HEK293 (cell line): ENCODE measurements around the gene MARK2.

ENCODE experiments used
- CTCF ChIA-PET: fragments of 350-600 bp; formaldehyde crosslinking; extraction: SDS; loops from one replicate; lab custom pipeline; 2021; ENCODE audit warnings: antibody characterized with exemption; lab: Yijun Ruan, JAX
- POLR2A ChIA-PET: fragments of 300-600 bp; formaldehyde crosslinking; extraction: SDS; loops from one replicate; lab custom pipeline; 2020; ENCODE audit warnings: antibody characterized with exemption, inconsistent platforms; lab: Yijun Ruan, JAX
- H3K27ac ChIP-seq: fragments of 200-500 bp; sonication (Bioruptor generic); 2 replicates; pipeline ENCODE4 v1.5.1; 2014; ENCODE audit warnings: low read depth, low read length, control low read depth, inconsistent platforms; ENCODE audit errors: extremely low read depth
- H3K36me3 ChIP-seq, 2 experiments: fragments of 200-500 bp in 1 of 2; sonication (Bioruptor generic) in 1 of 2; 1 replicate in 1 of 2; 2 replicates in 1 of 2; pipeline ENCODE4 v1.5.1; 2014 to 2017; ENCODE audit warnings: inconsistent platforms in 2 of 2, low read length in 2 of 2; ENCODE audit not compliant: control insufficient read depth in 2 of 2, insufficient read depth in 1 of 2
- H3K4me1 ChIP-seq: fragments of 200-500 bp; sonication (Bioruptor generic); 2 replicates; pipeline ENCODE4 v1.5.1; 2014; ENCODE audit warnings: mild to moderate bottlenecking, low read length, inconsistent platforms; ENCODE audit not compliant: control insufficient read depth, insufficient read depth
- H3K4me3 ChIP-seq: 2 replicates; pipeline ENCODE4 v1.5.1; 2011; ENCODE audit warnings: low read depth, mild to moderate bottlenecking, control low read depth, low read length, moderate library complexity
- H3K9me3 ChIP-seq: fragments of 200-500 bp; sonication (Bioruptor generic); 2 replicates; pipeline ENCODE4 v1.5.1; 2014; ENCODE audit warnings: low read depth, low read length, inconsistent platforms; ENCODE audit not compliant: control insufficient read depth, insufficient read depth
- EGR2 ChIP-seq: fragments of 450-650 bp; formaldehyde crosslinking; IDR thresholded peaks from 2 replicates; pipeline ENCODE4 v1.5.1; 2016; ENCODE audit warnings: low read depth, missing biosample characterization, missing genetic modification characterization
- GLIS1 ChIP-seq: fragments of 450-650 bp; formaldehyde crosslinking; IDR thresholded peaks from 2 replicates; pipeline ENCODE4 v1.5.1; 2016; ENCODE audit warnings: missing biosample characterization, missing genetic modification characterization
- KLF7 ChIP-seq: fragments of 450-650 bp; formaldehyde crosslinking; IDR thresholded peaks from 2 replicates; pipeline ENCODE4 v1.5.1; 2016; ENCODE audit warnings: missing biosample characterization, missing genetic modification characterization, borderline replicate concordance
- PATZ1 ChIP-seq: fragments of 450-650 bp; formaldehyde crosslinking; IDR thresholded peaks from 2 replicates; pipeline ENCODE4 v1.5.1; 2016; ENCODE audit warnings: missing biosample characterization, missing genetic modification characterization
- YY2 ChIP-seq: fragments of 450-650 bp; formaldehyde crosslinking; IDR thresholded peaks from 2 replicates; pipeline ENCODE4 v1.5.1; 2016; ENCODE audit warnings: missing biosample characterization, missing genetic modification characterization
- ZBTB17 ChIP-seq: fragments of 450-650 bp; formaldehyde crosslinking; IDR thresholded peaks from 2 replicates; pipeline ENCODE4 v1.5.1; 2016; ENCODE audit warnings: missing biosample characterization, missing genetic modification characterization
- ZBTB8A ChIP-seq: fragments of 450-650 bp; formaldehyde crosslinking; IDR thresholded peaks from 2 replicates; pipeline ENCODE4 v1.5.1; 2016; ENCODE audit warnings: missing biosample characterization, missing genetic modification characterization
- ZFHX2 ChIP-seq: fragments of 450-650 bp; formaldehyde crosslinking; conservative IDR thresholded peaks from 2 replicates; pipeline ENCODE4 v1.5.1; 2016; ENCODE audit warnings: missing biosample characterization, missing genetic modification characterization
- ZNF132 ChIP-seq: fragments of 450-650 bp; formaldehyde crosslinking; IDR thresholded peaks from 2 replicates; pipeline ENCODE4 v1.5.1; 2017; ENCODE audit warnings: missing biosample characterization, missing genetic modification characterization, borderline replicate concordance
- ZNF221 ChIP-seq: fragments of 450-650 bp; formaldehyde crosslinking; IDR thresholded peaks from 2 replicates; pipeline ENCODE4 v1.5.1; 2017; ENCODE audit warnings: missing biosample characterization, missing genetic modification characterization, borderline replicate concordance
- ZNF311 ChIP-seq: fragments of 450-650 bp; formaldehyde crosslinking; IDR thresholded peaks from 2 replicates; pipeline ENCODE4 v1.5.1; 2017; ENCODE audit warnings: missing biosample characterization, missing genetic modification characterization, borderline replicate concordance
- ZNF580 ChIP-seq: fragments of 450-650 bp; formaldehyde crosslinking; IDR thresholded peaks from 2 replicates; pipeline ENCODE4 v1.5.1; 2016; ENCODE audit warnings: missing biosample characterization, missing genetic modification characterization
- ZNF600 ChIP-seq: fragments of 450-650 bp; formaldehyde crosslinking; IDR thresholded peaks from 2 replicates; pipeline ENCODE4 v1.5.1; 2016; ENCODE audit warnings: missing biosample characterization, missing genetic modification characterization
- ZSCAN4 ChIP-seq: fragments of 450-650 bp; formaldehyde crosslinking; IDR thresholded peaks from 2 replicates; pipeline ENCODE4 v1.5.1; 2017; ENCODE audit warnings: missing biosample characterization, missing genetic modification characterization
- TF ChIP-seq, protein P1 (sequence below): fragments of 450-650 bp; formaldehyde crosslinking; IDR thresholded peaks from 2 replicates; pipeline ENCODE4 v1.5.1; 2016; ENCODE audit warnings: missing biosample characterization, missing genetic modification characterization, borderline replicate concordance

The MARK2 gene

GRCh38 chr11:63869171-63869591 is 30.3 kb downstream of the MARK2 start:
- Histone ChIP-seq H3K27ac (no peak overlapping the region), H3K4me3 (no peak overlapping the region), H3K4me1 (peaks cover 24% of the 10 kb centered on the region), H3K36me3 (no peaks in the 10 kb centered on the region), H3K9me3 (no peaks in the 10 kb centered on the region)
- ChIA-PET POLR2A (interaction anchor here (0.5 to 0.6 kb wide), 3 partner anchors 15 to 298 kb away, joined by 3 to 5 read pairs (median 3); no protein-coding TSS in a partner anchor), CTCF (interaction anchor here (0.7 to 2.5 kb wide), 2 partner anchors 32 to 77 kb away, joined by 3 to 10 read pairs; no protein-coding TSS in a partner anchor)
- no peak for TF ChIP-seq PATZ1
- TF ChIP-seq ZBTB8A (tag by site-specific recombination), result 0 out of 2 replicates have a peak, but pooled peaks have one; percentile 31

GRCh38 chr11:63869683-63870082 is 30.8 kb downstream of the MARK2 start:
- H3K4me3 ChIP-seq, result no peak overlapping the region
- H3K36me3 ChIP-seq, result no peaks in the 10 kb centered on the region
- TF ChIP-seq, protein P1, sequence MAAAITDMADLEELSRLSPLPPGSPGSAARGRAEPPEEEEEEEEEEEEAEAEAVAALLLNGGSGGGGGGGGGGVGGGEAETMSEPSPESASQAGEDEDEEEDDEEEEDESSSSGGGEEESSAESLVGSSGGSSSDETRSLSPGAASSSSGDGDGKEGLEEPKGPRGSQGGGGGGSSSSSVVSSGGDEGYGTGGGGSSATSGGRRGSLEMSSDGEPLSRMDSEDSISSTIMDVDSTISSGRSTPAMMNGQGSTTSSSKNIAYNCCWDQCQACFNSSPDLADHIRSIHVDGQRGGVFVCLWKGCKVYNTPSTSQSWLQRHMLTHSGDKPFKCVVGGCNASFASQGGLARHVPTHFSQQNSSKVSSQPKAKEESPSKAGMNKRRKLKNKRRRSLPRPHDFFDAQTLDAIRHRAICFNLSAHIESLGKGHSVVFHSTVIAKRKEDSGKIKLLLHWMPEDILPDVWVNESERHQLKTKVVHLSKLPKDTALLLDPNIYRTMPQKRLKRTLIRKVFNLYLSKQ, result no peak
- peak; percentile 62 for TF ChIP-seq ZBTB17 (tag by site-specific recombination)
- no peak overlapping the region for H3K27ac ChIP-seq
- ChIA-PET CTCF (interaction anchor here (0.7 to 2.5 kb wide), 2 partner anchors 23 to 32 kb away, joined by 3 to 10 read pairs; no protein-coding TSS in a partner anchor), POLR2A (interaction anchor here (0.5 to 0.6 kb wide), 2 partner anchors 16 to 297 kb away, joined by 3 read pairs; no protein-coding TSS in a partner anchor)
- H3K4me1 ChIP-seq, result peaks cover 24% of the 10 kb centered on the region
- H3K9me3 ChIP-seq, result no peaks in the 10 kb centered on the region

DNA sequence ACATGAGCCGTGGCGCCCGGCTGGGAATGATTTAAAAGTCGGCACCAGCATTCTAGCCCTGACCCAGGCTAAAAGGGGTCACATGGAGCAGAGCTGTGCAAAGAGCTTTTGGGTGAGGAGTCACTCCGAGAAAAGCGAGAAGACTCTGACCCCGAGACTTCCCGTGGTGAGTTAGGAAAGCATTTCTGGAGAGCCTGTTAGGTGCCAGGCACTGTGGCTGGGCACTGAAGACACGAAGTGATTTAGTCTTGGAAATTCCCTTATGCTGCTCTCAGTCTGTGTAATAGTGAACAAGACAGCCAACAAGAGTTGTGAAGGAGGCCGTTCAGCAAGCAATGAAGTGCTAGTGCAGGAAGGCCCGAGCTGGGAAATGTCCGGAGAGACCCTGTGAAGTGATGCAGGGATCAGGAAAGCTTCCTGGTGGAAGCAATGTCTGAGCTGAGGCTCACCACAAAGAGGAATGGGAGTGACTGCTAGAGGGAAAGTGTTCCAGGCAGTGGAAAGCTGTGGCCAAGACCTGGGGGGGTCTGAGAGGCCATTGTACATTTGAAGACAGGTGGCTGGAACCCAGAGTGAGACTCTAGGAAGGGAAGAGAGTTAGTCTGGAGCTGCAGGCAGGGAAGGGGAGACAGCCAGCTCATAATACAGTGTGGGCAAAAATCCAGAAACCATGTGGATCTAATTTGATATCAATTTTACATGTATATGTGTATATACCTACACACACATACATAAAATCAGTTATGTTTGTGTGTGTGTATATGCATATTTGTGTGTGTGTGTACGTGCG is 31.6 kb downstream of the MARK2 start:
- no peak overlapping the region for H3K27ac ChIP-seq
- H3K4me3 ChIP-seq, result no peak overlapping the region
- CTCF ChIA-PET, result interaction anchor here (0.7 to 2.5 kb wide), 2 partner anchors 24 to 33 kb away, joined by 3 to 10 read pairs; no protein-coding TSS in a partner anchor
- peaks cover 0 to under 1% of the 10 kb centered on the region in 2 experiments; a peak in 1 of 3 replicates for H3K36me3 ChIP-seq
- no peaks in the 10 kb centered on the region for H3K9me3 ChIP-seq
- TF ChIP-seq ZNF600 (peak; percentile 47; the same call in 1 of the 2 replicates), ZSCAN4 (tag by site-specific recombination) (no peak), GLIS1 (tag by site-specific recombination) (peak; percentile 49; the same call in 1 of the 2 replicates)
- TF ChIP-seq, all 188 proteins: peak for 2
- H3K4me1 ChIP-seq, result peaks cover 23% of the 10 kb centered on the region
- POLR2A ChIA-PET, result interaction anchor here (0.6 kb wide), 1 partner anchor 174 kb away, joined by 5 read pairs; no protein-coding TSS in a partner anchor

- Histone ChIP-seq H3K27ac (no peak overlapping the region), H3K4me1 (peaks cover 7% of the 10 kb centered on the region), H3K4me3 (no peak overlapping the region), H3K9me3 (no peaks in the 10 kb centered on the region), H3K36me3 (peaks cover 0 to 5% of the 10 kb centered on the region in 2 experiments; a peak in 1 of 3 replicates)
- POLR2A ChIA-PET, result interaction anchor here (0.9 to 1.5 kb wide), 4 partner anchors 19 to 34 kb away, joined by 4 to 7 read pairs (median 4); partner anchors contain the start of gene MARK2
- CTCF ChIA-PET, result interaction anchor here (0.6 to 5.1 kb wide), 6 partner anchors 11 to 280 kb away, joined by 3 to 42 read pairs (median 6); no protein-coding TSS in a partner anchor
- no peak for TF ChIP-seq KLF7 (tag by site-specific recombination)
- no peak for TF ChIP-seq ZNF580 (tag by site-specific recombination)
- no peak for TF ChIP-seq ZNF311 (tag by site-specific recombination)
- no peak for TF ChIP-seq ZSCAN4 (tag by site-specific recombination)
- no peak for TF ChIP-seq ZFHX2 (tag by site-specific recombination)
- no peak for TF ChIP-seq YY2 (tag by site-specific recombination)
- TF ChIP-seq EGR2, result no peak
- TF ChIP-seq ZNF132 (tag by site-specific recombination), result no peak
- no peak for TF ChIP-seq ZNF221 (tag by site-specific recombination)
These were observed 33.3 kb downstream of the MARK2 start for GRCh38 chr11:63871962-63872799.
